Measurements from ENCODE around the gene SOAT2.
A peak's percentile ranks its signal among the peaks of the same experiment; 100 is the strongest.

Gene SOAT2

DNA sequence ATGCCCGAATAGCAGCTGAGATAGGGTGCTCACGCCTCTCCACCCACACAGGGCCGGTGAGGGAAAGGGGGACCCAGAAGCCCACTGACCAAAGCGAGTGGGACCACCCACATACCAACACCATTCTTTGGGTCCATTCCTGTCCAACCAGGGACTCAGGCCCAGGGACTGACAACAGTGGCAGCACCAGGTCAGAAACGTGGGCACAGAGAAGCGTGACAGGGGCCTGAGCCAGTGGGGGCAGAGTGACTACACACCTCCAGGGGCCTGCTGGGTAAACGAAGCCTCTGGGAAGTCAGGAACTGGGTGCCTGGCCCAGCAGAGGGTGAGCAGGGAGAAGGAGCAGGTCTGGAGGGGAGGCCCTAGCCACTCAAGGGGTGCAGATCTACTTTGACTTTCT, 37.8 kb upstream of the SOAT2 start:
- DNase-seq: no peak

DNA sequence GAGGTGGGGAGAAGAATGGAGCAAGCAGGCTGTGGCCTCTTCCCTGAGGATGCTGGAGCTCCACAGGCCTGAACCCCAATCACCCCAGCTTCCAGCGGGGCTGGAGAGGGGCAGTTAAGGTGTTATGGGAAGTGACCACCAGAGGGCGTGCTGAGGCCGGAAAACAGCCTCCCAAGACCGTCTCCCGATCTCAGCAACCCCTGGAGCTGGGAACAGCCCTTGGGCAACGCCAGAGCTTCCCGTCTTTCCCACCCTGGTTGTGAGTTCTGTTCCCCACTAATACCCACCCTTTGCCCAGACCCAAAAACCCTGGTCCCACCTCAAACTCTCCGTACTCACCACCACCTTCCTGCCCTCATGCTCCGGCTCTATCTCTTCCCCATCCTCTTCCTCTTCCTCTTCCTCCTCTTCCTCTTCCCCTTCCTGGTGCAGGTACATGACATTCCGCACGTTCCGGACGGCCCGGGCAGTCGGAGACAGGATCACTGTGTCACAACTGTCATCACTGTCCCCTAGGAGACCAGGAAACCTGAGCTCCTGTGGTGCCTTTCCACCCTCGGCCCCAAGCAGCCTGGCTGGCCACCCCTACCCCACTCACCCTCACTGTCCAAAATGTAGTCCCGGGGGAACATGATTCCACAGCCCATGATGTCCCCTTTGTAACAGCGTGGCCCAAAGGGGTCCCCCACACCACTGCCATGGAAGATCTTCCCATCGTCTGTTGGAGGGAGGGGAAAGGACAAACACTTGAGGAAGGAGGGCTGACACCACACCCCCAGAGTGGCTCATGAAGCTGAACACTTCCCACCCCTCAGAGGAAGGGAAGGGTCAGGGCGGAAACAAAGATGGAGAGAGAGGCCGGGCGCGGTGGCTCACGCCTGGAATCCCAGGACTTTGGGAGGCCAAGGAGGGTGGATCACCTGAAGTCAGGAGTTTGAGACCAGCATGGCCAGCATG, 37.0 kb upstream of the SOAT2 start:
- DNase-seq: peak; percentile 20

DNA sequence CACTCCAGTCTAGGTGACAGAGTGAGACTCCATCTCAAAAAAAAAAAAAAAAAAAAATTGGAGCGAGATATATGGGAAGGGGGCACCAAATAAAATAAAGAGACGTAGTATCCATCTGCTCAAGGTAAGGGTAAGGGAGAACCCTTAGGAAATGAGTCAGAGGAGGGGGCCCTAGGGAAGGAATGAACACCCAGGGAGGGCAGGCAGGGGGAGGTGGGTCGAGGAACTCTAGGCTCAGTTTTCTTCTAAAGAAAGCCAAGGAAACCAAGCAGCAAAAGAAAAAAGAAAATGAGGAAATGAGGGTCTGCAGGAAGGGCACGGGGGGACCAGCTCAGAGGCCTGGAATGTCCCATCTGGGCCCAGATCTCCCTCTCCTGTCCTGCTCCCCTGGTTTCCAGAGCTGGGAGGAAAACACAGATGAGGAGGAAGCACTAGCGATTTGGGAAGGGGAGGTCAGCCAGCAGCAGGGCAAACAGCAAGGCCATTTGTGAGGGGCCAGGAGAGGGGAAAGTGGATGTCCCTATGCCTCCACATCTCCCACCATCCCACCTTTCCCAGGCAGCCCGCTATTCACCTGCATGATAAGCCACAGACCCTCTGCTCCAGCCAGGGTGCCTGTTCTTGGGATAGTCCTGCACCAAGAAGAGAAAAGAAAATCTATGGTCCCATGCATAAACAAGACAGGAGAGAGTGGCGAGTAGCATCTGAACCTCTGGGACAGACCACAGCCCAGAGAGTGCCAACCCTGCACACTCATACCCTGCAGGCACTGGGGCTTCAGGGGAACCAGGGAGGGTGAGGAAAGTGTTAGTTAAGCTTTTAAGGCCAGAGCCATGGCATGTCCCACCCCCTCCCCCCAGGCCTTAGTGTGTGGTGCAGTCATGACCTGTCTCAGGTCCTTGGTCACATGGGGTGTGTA, 36.0 kb upstream of the SOAT2 start:
- no peak for DNase-seq

DNA sequence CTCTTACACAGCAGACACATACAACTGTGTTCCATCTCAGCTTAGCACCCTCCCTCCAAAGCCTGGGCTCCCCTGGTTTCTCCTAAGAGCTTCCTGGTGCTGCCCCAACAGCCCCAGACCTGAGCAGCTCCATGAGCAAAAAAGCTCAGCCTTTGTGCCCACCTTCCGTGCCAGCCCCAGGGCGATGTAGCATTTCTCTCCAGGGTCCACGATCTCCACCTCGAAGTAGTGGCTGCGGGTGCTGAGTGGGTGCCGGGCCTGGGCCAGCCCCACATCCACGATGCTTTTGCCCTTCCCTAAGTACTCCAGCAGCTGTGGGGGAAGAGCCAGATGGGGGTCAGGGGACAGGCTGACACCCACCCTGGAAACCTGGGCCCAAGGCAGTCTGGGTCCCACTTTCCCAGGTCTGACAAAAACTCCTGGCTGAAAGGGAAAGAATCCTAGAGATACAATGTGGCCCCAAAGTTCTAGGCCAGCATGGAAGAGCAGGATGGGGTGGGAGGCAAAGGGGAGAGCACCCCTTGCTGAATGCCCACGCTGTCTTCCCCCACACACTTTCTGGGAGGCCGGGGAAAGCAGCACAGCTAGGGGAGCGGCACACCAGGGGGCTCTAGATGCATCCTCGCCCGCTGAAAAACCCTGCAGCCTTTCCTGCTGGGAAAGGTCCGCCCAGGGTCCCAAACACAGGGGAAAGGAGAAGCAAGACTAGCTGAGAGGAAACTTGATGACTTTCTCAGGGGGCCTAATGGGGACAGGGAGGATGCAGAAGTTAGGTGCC, 35.1 kb upstream of the SOAT2 start:
- DNase-seq: no peak

DNA sequence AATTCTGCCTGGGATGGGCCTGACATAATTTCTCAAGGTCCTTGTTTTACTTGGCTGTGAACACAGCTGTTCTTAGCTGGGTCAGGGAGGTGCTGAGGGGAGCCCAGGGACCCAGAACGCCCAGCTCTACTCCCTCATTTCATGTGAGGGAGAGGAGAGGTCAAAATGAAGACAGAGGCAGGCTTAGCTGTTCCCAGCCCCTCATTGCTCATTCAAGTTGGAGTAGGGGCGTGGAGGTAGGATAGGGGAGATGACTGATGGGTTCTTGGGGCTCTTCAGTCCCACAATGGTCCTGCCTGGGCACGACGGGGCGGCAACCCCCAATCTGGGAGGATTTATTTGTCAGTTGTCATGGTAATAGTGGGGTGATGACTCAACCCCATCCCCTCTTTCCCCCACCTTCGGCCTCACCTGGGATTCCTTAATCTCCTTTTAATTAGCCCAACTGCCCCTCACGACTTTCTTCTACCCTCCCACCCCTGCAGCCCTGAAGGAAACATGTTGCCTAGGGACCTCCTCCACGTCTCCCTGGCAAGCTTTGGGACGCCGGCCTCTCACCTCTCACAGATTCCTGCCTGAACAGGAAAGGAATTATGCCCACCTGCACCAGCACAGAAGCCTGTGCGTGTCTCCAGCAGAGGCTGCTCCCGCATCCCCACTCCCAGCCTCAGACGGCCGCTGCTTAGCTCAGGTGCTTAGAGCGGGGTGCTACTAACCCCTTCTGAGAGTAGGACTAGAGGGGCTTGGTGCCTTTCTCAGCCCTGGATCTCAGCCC, 34.3 kb upstream of the SOAT2 start:
- DNase-seq: no peak

DNA sequence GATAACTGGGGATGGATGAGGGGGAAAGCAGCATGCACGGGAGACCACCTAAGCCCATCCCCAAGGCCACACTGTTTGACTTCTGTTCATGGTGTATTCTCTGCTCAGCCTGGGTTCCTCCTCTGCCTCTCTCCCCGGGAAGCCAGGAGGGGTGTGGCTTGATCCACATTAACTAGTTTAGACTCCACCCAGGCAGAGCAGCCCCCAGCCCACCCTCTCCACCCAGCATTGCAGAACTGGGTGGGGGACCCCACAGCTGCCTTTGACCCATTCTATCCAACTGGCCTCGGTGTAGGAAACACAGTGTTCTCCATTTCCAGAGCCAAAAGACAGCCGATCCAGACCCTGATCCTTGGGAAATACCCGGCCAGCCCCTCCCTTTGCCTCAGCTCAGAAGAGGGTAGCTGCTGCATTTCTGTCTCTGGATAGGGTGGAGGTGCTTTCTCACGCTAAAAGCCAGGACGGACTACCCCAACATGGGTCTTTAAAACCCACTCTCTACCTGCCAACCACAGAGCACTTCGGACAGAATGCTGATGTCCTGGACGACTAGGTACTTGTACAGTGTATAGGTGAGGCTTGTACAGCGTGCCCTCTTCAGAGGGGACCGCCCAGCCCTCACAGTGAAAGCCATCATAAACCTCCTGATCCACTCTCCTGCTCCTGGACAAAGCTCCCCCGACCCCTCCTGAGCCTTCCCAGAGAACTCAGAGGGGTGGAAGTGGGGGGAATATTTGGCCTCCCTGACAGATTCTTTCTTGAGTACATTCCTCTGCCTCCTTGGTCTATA, 33.5 kb upstream of the SOAT2 start:
- DNase-seq: no peak

DNA sequence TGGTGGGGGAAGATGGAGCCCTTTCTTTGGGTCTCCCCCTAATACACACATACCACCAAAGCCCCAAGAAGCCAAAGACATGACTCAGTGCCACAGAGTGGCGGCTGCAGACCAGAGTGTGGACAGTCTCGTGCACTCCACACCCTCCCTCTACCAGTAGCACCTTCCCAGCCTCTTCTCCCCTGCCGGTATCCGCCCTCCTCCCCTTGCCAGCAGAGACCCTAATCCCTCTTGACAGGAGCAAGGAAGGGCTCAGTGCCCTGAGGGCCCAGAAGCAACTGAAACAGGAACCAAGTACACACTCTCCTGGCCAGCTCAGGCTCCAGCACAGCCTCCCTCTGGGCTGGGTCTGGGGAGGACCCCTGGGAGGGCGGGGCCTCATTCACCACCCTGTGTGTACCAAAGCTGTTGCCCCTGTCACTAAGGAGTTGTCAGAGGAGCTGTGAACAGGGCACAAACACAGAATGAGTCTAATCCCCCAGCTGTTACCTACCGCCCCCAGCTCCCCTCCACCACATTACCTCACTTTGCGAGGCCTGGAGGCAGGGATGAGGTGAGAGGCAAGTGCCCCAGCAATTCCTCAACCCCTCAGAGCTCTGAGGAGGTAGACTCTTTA, 32.3 kb upstream of the SOAT2 start:
- DNase-seq: no peak

DNA sequence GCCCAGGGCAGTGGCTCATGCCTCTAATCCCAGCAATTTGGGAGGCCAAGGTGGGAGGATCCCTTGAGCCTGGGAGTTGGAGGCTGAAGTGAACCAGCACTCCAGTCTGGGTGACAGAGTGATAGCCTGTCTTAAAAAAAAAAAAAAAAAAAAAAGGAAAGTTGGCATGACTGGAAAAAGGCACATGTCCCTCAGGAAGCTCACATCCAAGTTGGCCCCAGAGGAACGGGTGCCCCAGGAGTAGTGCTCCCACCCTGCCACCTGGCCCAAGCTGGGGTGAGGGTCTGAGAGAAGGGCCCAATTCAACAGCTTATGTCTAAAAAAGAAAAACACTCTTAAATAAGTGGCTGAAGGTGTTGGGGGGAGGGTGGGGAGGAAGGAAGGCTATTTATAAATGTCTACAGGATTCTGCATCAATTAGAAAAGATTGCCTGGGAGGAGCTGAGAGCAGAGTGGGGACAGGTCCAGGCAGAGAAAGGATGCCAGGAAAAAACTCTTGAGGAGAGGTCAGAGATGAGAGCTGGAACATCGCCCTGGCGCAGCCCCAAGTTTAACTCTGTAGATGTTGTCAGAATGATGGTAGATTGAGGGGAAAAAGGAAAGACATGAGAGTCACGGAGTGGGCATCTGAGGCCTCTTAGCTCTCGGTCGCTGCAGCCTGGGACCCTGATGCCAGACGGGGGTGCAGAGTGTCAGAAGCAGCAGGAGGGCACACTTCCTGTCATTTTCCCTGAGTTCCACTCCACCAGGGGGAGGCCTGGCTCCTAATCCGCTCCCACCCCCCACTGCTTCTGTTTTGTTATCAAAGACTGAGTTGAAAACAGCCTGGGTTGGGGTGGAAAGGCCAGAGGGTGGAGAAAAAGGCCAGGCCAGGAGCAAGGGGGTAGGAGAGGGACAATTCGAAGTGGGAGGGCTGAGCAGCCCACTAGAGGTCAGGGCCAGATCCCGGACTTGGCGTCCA, 31.4 kb upstream of the SOAT2 start:
- no peak for DNase-seq

DNA sequence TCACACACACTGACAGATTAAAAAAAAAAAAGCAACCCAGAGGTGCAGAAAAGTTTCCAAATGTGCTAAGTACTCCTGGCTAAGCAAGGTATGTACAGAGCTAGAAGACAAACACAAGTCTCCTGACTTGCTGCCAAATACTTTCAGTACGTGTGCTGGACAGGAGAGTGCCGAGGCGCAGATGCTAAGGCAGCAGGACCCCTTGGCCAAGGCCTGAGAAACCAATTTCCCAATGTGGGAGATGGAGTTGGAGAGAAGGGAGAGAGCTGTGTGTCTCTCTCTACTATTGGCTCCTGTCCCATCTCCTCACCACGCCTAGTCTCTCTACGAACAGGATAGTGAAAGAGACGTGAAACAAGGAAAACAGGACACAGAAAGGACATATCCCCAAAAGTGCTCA, 29.4 kb upstream of the SOAT2 start:
- DNase-seq: no peak

DNA sequence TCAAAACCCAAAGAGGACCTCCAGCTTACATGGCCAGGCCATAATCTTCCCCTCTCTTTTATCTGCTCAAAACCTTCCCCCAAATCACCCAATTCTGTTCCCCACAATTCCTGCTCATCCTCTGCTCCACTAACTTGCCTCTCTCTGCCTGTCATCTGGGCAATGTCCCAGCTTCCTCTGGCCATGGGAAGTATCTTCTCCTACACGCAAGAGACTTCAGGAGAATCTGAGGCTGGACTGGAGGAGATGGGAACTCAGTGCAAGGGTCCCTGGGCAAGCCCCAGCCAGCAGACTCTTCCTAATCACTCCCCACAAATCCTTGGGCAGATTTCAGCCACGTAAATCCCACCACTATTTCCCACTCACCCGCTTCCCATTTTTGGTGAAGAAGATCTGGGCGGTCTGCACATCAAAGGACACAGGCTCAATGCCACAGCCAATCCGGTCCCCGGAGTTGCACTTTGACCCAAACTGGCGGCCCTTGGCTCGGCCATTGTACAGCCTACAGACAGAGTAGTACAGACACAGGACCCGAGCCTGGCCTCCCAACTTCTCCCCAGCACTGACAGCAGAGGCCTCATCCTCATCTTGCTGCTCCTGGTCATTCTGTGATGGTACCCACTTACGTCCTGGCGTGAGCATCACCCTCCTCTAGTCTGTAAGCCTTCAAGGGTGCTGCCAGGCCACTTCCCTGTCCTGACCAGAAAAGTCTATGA, 28.8 kb upstream of the SOAT2 start:
- DNase-seq: no peak

DNA sequence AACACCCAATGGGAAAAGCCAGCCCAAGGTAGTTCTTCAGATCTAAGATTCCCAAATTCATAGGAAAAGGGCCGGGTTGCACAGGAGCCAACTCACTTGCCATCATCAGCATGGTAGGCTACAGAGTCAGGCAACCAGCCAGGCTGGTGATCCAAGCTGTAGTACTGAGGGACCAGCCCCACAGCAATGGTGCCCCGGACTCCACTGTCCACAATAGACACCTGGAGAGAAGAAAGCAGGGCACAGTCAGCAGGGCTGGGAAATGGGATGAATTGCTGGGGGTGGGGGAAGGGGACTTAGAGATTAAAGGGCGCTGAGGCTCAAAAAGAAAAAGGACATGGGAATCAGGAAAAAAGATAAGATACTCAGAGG, 28.3 kb upstream of the SOAT2 start:
- no peak for DNase-seq

DNA sequence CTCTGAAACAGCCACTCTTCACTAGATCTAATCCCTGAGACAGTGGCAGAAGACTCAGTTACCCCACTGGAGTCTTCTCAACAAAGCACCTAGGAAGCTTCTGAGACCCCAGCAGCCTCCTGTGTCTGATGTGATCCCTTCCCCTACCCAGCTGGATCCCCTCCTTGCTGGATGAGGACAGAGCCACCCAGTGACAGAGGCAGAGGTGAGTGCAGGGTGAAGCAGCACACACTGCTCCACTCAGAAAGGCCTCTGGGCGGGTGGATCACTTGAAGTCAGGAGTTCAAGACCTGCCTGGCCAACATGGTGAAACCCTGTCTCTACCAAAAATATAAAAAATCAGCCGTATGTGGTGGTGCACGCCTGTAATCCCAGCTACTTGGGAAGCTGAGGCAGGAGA, 26.8 kb upstream of the SOAT2 start:
- DNase-seq: no peak

DNA sequence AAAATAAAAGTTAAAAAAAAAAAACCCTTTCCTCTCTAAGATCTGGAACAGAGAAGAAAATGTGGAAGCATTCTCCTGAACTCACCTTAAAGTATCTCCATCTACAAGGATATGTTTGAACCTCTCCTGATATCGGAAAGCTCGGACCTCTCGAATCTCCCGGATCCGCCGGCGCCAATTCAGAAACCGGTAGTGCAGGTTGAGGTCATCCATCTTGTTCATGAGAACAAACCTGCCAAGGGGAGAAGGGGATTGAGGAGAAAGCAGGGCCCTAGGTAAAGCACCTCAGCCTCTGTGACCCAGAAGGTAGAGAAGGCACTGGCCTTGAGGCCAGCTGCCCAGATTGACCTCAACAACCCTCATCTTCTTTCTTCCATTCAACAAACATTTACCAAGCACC, 26.3 kb upstream of the SOAT2 start:
- no peak for DNase-seq

DNA sequence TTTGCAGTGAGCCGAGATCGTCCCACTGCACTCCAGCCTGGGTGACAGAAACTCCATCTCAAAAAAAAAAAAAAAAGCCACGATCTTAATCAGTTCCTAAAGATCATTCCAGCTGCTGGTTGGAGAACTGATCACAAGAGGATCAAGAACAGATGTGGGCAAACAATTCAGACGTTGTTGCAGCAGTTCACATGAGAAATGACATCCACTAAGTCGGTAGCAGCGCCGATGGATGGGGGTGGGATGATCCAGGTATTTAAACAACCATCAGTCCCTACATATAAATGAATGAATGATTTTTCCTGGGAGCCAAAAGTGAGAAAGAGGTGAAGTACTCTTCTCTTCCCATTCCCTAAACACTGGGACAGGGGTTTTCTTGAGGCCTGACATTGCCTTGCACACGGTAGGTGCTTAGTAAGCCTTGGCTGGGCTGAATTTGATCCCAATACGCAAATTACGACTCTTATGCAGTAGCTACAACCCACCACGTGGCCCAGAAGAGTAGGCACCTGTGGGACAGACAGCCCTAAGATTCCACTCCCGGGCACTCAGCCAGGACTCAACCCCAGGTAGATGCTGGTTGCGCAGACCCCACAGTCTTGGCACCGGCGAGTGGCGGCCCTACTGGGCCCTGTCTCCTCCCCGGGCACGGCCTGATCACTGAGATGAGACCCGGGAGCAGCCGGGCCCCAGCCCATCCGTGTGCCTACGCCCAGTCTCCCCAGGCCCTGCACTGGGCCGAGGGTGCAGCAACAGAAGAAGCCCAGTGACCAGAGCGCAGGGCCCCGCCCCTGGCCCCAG, 24.7 kb upstream of the SOAT2 start:
- DNase-seq: no peak

DNA sequence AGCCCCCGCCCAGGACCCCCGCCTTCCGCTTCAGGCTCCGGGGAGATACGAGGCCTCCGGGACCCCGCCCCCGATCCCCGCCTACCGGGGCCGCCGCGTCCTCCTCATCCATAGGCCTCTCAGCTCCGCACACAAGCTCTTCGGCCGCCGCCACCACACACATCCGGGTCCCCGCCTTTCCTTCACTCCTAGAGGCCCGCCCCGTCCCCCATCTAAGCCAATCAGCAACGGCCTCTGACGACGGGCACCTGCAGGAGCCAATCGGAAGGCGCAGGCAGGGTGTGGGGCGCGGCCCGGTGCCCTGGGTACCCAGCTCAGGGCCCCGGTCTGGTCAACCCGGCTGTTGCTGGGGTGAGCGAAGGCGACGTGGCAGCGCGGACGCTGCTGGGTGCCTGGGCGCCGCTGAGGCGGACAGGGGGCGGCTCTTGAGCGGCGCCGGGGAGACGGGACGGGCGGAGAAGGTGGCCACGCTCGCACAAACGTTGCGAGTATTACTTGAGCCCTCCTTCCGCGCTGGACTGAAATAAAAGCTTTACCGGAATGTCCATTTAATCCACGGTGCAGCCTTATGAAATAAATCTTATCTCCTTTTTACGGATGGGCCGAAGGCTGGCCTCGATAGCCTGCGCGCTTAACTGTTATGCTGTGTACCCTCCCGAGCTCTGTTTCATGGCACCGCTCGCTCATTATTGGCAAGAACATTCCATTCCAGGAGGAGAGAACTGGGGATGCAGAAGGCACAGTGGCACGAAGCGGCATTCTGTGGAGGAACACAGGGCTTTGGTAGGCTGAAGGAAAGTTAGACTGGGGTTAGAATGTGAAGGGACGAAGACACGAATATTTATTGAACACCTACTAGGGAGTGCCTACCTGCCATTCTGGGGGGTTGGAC, 23.8 kb upstream of the SOAT2 start, which contains the start of gene SPRYD3:
Gene SPRYD3 (minus strand): TSS at position 165 of the 892 bp plus-strand sequence. CDS start 57 bp downstream, at position 108.
- DNase-seq: peak; percentile 92

DNA sequence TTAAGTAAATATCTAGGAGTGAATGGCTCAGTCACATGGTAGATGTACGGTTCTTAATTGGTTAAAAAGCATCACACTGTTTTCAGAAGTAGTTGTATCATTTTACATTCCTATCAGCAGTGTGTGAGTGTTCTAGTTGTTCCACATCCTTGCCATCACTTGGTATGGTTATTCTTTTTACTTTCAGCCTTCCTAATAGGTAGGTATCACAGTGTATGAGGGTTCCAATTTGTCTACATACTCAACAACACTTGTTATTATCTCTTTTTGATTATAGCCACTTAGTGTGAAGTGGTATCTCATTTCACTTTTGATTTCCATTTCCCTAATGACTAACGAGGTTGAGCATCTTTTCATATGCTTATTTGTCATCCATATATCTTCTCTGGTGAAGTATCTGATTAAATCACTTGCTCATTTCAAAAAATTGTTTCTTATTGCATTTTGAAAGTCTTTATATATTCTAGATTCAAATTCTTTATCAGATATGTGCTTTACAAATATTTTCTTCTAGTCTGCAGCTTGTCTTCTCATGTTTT, 20.6 kb upstream of the SOAT2 start:
- no peak for DNase-seq

DNA sequence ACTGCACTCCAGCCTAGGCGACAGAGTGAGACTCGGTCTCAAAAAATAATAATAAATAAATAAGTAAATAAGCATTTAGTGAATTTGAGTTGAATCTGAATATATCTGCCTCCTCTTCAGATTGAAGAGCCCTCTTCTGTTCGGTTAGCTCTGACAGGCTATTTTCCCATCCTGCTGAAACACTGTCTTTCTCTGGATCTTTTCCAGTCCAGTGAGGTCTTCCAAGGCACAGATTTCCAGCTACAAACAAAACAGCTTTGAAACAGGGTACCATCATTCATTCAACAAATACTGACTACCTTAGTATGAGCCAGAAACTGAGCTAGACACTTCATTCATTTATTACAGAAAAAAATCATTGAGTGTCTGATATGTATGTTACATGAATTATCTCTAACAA, 16.9 kb upstream of the SOAT2 start:
- DNase-seq: no peak

Data from NCI-H1417 treated with DMSO at 0.1 percent for 48 hours (cell line).